OCI-LY1 (cell line): Measurements from ENCODE around the gene COX10.

Experiments used
- H2AFZ ChIP-seq: fragments of 200-600 bp; sonication (generic), shearing (Covaris generic); 2 replicates; pipeline ENCODE4 v1.6.0; 2014; ENCODE audit warnings: antibody characterized with exemption, mild to moderate bottlenecking, low read length
- H3F3A ChIP-seq: fragments of 200-600 bp; sonication (generic), shearing (Covaris generic); 2 replicates; pipeline ENCODE4 v1.6.0; 2014; ENCODE audit warnings: mild to moderate bottlenecking, antibody characterized with exemption, low read length, moderate library complexity; ENCODE audit not compliant: insufficient read depth
- H3K27ac ChIP-seq: fragments of 200-600 bp; sonication (generic); 2 replicates; pipeline ENCODE4 v1.5.1; 2014; ENCODE audit warnings: low read length, mixed run types, mild to moderate bottlenecking, low read depth; ENCODE audit not compliant: poor library complexity, severe bottlenecking
- H3K27me3 ChIP-seq: fragments of 200-600 bp; sonication (generic); 2 replicates; pipeline ENCODE4 v1.6.0; 2014; ENCODE audit warnings: antibody characterized with exemption, mild to moderate bottlenecking, low read length, moderate library complexity; ENCODE audit not compliant: insufficient read depth
- H3K36me3 ChIP-seq: fragments of 200-600 bp; sonication (generic); 2 replicates; pipeline ENCODE4 v1.6.1; 2014; ENCODE audit warnings: mild to moderate bottlenecking, antibody characterized with exemption, low read length, moderate library complexity, mixed read lengths; ENCODE audit not compliant: insufficient read depth
- H3K4me1 ChIP-seq: fragments of 200-600 bp; sonication (generic); 2 replicates; pipeline ENCODE4 v1.5.1; 2014; ENCODE audit warnings: mild to moderate bottlenecking, low read length, moderate library complexity; ENCODE audit not compliant: insufficient read depth, severe bottlenecking
- H3K4me2 ChIP-seq: fragments of 200-600 bp; sonication (generic), shearing (Covaris generic); 2 replicates; pipeline ENCODE4 v1.6.1; 2014; ENCODE audit warnings: low read length
- H3K4me3 ChIP-seq: fragments of 200-600 bp; sonication (generic); 2 replicates; pipeline ENCODE4 v1.5.1; 2014; ENCODE audit warnings: low read length, low read depth, mild to moderate bottlenecking, mixed read lengths; ENCODE audit not compliant: poor library complexity, severe bottlenecking
- H3K79me2 ChIP-seq: fragments of 200-600 bp; shearing (Covaris generic); 2 replicates; pipeline ENCODE4 v1.6.1; 2016; ENCODE audit warnings: mixed run types, low read length, mixed read lengths; ENCODE audit not compliant: insufficient read depth
- H3K9ac ChIP-seq: fragments of 200-600 bp; sonication (generic), shearing (Covaris generic); 2 replicates; pipeline ENCODE4 v1.6.1; 2014; ENCODE audit warnings: mild to moderate bottlenecking, low read length, mixed read lengths
- H3K9me2 ChIP-seq: fragments of 200-600 bp; sonication (generic), shearing (Covaris generic); 2 replicates; pipeline ENCODE4 v1.6.1; 2014; ENCODE audit warnings: low read depth, mild to moderate bottlenecking, low read length, mixed read lengths
- H3K9me3 ChIP-seq: fragments of 200-600 bp; shearing (Covaris generic); 2 replicates; pipeline ENCODE4 v1.6.1; 2014; ENCODE audit warnings: low read length, mixed read lengths
- H4K20me1 ChIP-seq: fragments of 200-600 bp; sonication (generic), shearing (Covaris generic); 2 replicates; pipeline ENCODE4 v1.6.0; 2016; ENCODE audit warnings: mild to moderate bottlenecking, low read length; ENCODE audit not compliant: insufficient read depth
- EZH2 ChIP-seq: fragments of 200-600 bp; sonication (generic), shearing (Covaris generic); IDR thresholded peaks from 2 replicates; pipeline ENCODE4 v1.8.0; 2017; ENCODE audit warnings: borderline replicate concordance, mixed run types, mild to moderate bottlenecking, antibody characterized with exemption, low read length, moderate library complexity, mixed read lengths
- TF ChIP-seq, protein P1 (sequence below): fragments of 200-600 bp; sonication (generic), shearing (Covaris generic); IDR thresholded peaks from 2 replicates; pipeline ENCODE4 v1.5.1; 2017; ENCODE audit warnings: mild to moderate bottlenecking, antibody characterized with exemption, low read length, moderate library complexity, mixed read lengths

The COX10 gene

DNA sequence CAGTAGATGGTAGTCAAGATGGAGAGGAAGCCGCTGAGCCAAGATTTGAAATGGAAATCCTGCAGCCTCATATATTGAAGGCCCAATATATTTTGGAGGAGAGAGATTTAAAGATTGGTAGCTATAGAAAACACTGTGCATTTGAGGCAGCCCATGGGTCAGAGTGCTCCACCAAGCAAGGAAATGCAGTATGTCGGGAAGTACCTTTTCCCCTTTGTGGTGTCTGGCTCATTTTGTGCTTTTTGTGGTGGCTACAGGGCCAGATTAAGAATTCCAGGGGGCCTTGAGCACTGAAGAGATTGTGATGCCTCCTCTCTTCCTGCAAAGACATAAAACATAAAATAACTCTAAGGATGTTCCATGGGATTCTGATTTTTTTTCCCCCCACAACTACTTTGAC is 127.8 kb downstream of the COX10 start:
- Histone ChIP-seq H4K20me1 (no peaks in the 10 kb centered on the region), H3F3A (no peaks in the 10 kb centered on the region), H3K9ac (no peak overlapping the region), H3K4me2 (no peak overlapping the region), H3K4me1 (peaks cover 21% of the 10 kb centered on the region), H3K27me3 (no peaks in the 10 kb centered on the region), H3K4me3 (no peak overlapping the region), H3K36me3 (peaks cover 11% of the 10 kb centered on the region), H3K9me2 (no peaks in the 10 kb centered on the region), H2AFZ (no peak overlapping the region), H3K9me3 (no peaks in the 10 kb centered on the region), H3K27ac (no peak overlapping the region), H3K79me2 (no peaks in the 10 kb centered on the region)
- no peak for TF ChIP-seq EZH2
- TF ChIP-seq, protein P1, sequence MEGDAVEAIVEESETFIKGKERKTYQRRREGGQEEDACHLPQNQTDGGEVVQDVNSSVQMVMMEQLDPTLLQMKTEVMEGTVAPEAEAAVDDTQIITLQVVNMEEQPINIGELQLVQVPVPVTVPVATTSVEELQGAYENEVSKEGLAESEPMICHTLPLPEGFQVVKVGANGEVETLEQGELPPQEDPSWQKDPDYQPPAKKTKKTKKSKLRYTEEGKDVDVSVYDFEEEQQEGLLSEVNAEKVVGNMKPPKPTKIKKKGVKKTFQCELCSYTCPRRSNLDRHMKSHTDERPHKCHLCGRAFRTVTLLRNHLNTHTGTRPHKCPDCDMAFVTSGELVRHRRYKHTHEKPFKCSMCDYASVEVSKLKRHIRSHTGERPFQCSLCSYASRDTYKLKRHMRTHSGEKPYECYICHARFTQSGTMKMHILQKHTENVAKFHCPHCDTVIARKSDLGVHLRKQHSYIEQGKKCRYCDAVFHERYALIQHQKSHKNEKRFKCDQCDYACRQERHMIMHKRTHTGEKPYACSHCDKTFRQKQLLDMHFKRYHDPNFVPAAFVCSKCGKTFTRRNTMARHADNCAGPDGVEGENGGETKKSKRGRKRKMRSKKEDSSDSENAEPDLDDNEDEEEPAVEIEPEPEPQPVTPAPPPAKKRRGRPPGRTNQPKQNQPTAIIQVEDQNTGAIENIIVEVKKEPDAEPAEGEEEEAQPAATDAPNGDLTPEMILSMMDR = no peak

DNA sequence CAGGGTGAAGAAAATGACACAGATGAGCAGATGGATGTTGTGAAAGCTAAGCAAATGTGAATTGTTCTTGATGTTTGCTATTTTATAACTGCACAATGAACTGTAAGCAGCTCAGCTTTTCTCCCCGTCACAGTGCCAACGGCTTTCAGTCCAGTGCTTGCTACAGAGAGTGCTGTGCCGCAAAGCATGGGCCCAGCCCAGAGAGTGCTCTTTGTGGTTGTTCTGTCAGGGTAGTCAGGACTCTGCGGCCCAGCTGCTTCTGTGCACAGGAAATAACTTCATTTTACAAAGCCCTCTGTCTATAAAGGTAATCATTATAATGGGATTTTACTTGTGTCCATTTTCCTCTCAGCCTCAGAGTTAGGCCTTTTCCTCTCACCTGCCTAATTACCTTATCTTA is 128.3 kb downstream of the COX10 start:
- Histone ChIP-seq H3K79me2 (no peaks in the 10 kb centered on the region), H3K36me3 (peaks cover 11% of the 10 kb centered on the region), H3K9me3 (no peaks in the 10 kb centered on the region), H3F3A (no peaks in the 10 kb centered on the region), H3K4me3 (no peak overlapping the region), H3K4me2 (no peak overlapping the region), H2AFZ (no peak overlapping the region), H3K4me1 (peaks cover 15% of the 10 kb centered on the region), H3K27ac (no peak overlapping the region), H4K20me1 (no peaks in the 10 kb centered on the region), H3K9me2 (no peaks in the 10 kb centered on the region), H3K27me3 (no peaks in the 10 kb centered on the region), H3K9ac (no peak overlapping the region)
- no peak for TF ChIP-seq EZH2
- TF ChIP-seq, protein P1 = no peak

- Histone ChIP-seq H3K4me2 (no peak overlapping the region), H3K9me3 (no peaks in the 10 kb centered on the region), H3K36me3 (peaks cover 11% of the 10 kb centered on the region), H3K9ac (no peak overlapping the region), H3K9me2 (no peaks in the 10 kb centered on the region), H3K4me3 (no peak overlapping the region), H3K4me1 (peaks cover 11% of the 10 kb centered on the region), H3K79me2 (no peaks in the 10 kb centered on the region), H3K27me3 (no peaks in the 10 kb centered on the region), H2AFZ (no peak overlapping the region), H3F3A (no peaks in the 10 kb centered on the region), H4K20me1 (no peaks in the 10 kb centered on the region), H3K27ac (no peak overlapping the region)
- no peak for TF ChIP-seq EZH2
These were observed 128.7 kb downstream of the COX10 start for GRCh38 chr17:14198013-14198412.

DNA sequence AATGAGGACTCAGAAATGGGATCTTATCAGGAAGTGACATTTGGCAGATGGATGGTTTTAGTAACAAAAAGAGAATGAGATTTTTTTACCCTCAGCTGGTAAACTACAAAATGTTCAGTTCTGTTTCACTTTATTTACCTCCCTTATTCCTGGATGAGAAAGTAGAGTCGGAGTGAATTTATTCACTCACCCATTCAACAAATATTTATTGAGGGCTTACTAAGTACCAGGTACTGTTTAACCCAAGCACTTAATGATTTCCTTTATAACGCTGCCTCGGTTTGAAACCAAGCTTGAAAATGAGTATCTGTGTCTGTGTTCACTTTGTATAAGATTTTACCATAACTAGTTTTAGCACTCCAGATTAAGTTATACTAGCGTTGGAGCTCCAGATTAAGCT is 129.3 kb downstream of the COX10 start:
- H3K4me2 ChIP-seq = no peak overlapping the region
- H3K36me3 ChIP-seq = peaks cover 11% of the 10 kb centered on the region
- peaks cover 8% of the 10 kb centered on the region for H3K4me1 ChIP-seq
- H3K79me2 ChIP-seq = no peaks in the 10 kb centered on the region
- H4K20me1 ChIP-seq = no peaks in the 10 kb centered on the region
- H2AFZ ChIP-seq = no peak overlapping the region
- H3F3A ChIP-seq = no peaks in the 10 kb centered on the region
- no peak overlapping the region for H3K27ac ChIP-seq
- H3K27me3 ChIP-seq = no peaks in the 10 kb centered on the region
- no peaks in the 10 kb centered on the region for H3K9me3 ChIP-seq
- H3K9me2 ChIP-seq = no peaks in the 10 kb centered on the region
- H3K4me3 ChIP-seq = no peak overlapping the region
- H3K9ac ChIP-seq = no peak overlapping the region
- TF ChIP-seq EZH2 = no peak
- TF ChIP-seq, protein P1 = no peak
